CD4-positive, alpha-beta T cell treated with Interleukin-12 subunit alpha and Interleukin-12 subunit beta, for 1 hour (primary cell): ENCODE data around the gene LAPTM5.
"Not testable (repeated sequence)": the region's sequence is repeated elsewhere in the genome, so short reads cannot be mapped to it uniquely, and the experiment has no call there.

Experiments used
- DNase-seq: peaks from one replicate; pipeline ENCODE4 v3.0.0-alpha.2; 2020

LAPTM5 gene

GRCh38 chr1:30692201-30692947 lies 65.2 kb downstream of the LAPTM5 start:
- DNase-seq, result no peak

GRCh38 chr1:30691480-30691879 lies 66.1 kb downstream of the LAPTM5 start:
- DNase-seq, result no peak

GRCh38 chr1:30689901-30690645 lies 67.5 kb downstream of the LAPTM5 start:
- no peak for DNase-seq

GRCh38 chr1:30688920-30689794 lies 68.4 kb downstream of the LAPTM5 start:
- no peak for DNase-seq

- DNase-seq, result not testable (repeated sequence)
Measured at GRCh38 chr1:30688516-30688915, 69.1 kb downstream of the LAPTM5 start.

- no peak for DNase-seq
Measured at GRCh38 chr1:30687886-30688285, 69.7 kb downstream of the LAPTM5 start.

GRCh38 chr1:30686236-30686935 lies 71.2 kb downstream of the LAPTM5 start:
- DNase-seq, result no peak

GRCh38 chr1:30685796-30686165 lies 71.8 kb downstream of the LAPTM5 start:
- DNase-seq, result no peak

- peak; percentile 8 for DNase-seq
Measured at GRCh38 chr1:30684881-30685795, 72.4 kb downstream of the LAPTM5 start.

- no peak for DNase-seq
Measured at GRCh38 chr1:30684259-30684658, 73.3 kb downstream of the LAPTM5 start.

- no peak for DNase-seq
Measured at GRCh38 chr1:30683699-30684098, 73.9 kb downstream of the LAPTM5 start.
